SW480 (cell line): ENCODE results near the gene CCN5.
A peak's percentile ranks its signal among the peaks of the same experiment; 100 is the strongest.

Source experiments
- DNase-seq: peaks from one replicate; pipeline ENCODE4 v3.0.0-alpha.2; 2016; ENCODE audit warnings: low spot score

CCN5 gene

DNA sequence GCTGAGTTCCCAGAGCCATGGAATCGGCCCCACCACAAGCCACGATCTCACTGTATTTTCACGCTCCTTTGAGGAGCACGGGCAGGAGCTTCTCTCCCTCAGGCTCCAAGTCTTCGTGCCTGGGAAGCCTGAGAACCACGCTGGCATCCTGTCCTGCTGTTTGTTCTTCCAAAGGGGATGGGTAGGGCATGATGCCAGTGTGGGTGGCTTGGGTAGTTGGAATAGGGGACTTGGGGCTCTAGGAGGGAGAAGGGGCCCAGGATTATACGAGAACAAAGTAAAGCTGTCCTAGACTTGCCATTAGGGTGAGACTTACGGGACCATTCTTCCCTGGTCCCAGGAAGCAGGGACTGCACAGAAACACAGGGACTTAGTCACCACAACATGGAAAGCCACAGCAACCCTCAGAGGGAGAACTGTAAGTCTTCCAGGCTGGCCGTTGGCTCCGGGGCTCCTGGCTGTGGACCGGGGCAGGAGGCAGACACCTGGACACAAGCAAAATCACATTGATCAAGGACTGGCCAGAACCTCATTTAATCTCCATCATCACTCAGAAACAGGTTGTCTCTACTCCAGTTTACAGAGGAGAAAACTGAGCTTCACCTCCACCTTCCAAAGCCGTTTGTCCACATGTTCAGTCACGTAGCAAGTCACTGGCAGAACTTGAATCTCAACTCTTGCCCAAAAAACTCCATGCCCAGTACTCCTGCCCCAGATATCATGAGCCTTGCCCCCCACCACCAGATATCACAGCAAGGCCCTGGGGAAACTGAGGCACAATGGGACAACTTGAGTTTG lies 1.3 kb downstream of the CCN5 start:
- DNase-seq: no peak

DNA sequence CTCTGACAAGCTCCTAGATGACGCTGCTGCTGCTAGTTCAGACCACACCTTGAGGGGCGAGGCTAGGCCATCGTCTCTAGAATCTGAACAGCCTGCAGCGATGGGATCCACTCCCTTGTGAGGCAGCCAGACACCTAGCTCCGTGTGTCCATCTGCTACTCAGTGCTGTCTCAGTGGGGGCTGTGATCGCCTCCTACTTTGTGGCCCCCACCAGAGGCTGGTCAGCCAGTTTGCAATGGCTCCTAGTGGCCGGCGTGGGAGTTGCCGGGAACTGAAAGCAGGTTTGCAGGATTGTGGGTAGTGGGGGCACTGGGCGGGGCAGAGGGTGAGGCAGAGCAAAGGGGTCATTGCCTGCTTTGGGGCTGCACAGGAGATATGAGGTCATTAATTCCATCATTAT lies 2.8 kb downstream of the CCN5 start:
- DNase-seq: no peak

DNA sequence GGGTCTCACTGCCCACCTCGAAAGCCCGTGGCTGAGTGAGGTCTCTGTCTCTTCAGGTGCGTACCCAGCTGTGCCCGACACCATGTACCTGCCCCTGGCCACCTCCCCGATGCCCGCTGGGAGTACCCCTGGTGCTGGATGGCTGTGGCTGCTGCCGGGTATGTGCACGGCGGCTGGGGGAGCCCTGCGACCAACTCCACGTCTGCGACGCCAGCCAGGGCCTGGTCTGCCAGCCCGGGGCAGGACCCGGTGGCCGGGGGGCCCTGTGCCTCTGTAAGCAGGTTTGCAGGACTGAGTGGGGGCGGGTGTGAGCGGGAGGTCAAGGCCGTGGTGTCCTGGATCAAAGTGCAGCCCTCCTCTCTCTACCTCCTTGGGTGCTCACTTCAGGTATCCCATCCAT lies 4.7 kb downstream of the CCN5 start:
- DNase-seq: no peak

DNA sequence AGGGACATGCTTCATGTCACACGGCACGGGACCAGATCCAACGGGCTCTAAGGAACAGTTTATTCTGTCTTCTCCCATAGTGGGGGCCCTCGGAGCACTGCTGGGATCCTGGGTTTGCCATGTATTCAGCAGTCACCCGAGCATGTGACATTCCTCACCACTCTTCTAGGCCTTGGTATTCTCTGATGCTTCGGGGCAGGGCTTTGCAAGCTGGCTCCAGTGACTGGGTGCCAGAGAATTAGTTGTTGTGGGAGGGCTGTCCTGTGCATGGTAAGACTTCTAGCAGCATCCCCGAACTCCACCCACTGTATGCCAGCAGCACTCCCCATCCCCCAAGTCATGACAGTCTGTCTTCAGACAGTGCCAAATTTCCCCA lies 5.4 kb downstream of the CCN5 start:
- DNase-seq: peak; percentile 42

DNA sequence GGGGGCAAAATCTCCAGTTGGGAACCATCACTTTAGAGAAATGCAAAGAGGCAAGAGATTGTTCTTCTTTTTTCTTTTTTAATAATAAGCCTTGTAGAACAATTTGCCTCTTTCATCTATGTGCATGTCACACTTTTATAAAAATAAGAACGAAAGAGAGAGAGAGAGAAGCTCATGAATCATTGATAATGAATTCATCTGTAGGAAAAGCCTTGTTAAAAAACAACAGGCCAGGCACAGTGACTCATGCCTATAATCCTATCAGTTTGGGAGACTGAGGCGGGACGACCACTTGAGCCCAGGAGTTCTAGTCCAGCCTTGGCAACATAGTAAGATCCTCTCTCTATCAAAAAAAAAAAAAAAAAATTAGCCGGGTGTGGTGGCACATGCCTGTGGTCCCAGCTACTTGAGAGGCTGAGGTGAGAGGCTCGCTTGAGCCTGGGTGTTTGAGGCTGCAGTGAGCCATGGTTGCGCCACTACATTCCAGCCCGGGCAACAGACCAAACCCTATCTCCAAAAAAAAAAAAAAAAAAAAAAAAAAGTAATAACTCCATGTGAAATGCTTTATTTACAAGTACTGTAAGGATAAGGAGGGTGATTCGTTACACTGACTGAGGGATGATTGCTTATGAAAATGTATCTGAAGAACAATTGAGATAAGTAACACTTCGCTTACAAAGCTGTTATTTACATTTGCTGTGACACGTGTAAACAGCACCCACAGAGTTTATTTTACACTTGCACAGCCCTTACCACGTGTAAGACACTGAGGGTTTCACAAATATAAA lies 6.0 kb downstream of the CCN5 start:
- no peak for DNase-seq

DNA sequence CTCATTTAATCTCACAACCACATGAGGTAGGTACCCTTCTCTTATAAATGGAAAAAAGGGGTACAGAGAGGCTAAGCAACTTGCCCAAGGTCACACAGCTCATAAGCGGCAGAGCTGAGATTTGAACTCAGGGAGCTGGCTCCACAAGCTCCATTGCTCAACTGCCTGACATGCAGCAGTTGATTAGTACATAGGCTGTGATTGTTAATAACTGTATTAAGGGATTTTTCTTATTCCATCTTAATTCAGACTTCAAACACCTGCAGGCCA lies 6.6 kb downstream of the CCN5 start:
- no peak for DNase-seq

DNA sequence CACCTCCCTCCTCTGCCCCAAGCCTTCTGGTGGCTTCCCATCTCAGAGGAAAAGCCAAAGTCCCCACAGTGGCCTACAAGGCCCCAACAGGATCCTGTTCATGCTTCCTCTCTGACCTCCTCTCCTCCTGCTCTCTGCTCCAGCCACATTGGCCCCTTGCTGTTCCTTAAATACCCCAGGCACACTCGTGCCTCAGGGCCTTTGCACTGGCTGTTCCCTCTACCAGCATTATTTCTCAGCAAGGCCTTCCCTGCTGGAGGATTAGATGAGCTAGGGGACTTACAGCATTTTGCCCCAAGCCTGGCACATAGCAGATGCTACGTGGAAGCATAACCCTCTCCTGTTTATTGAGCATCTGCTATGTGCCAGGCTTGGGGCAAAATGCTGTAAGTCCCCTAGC lies 7.8 kb downstream of the CCN5 start:
- DNase-seq: no peak

DNA sequence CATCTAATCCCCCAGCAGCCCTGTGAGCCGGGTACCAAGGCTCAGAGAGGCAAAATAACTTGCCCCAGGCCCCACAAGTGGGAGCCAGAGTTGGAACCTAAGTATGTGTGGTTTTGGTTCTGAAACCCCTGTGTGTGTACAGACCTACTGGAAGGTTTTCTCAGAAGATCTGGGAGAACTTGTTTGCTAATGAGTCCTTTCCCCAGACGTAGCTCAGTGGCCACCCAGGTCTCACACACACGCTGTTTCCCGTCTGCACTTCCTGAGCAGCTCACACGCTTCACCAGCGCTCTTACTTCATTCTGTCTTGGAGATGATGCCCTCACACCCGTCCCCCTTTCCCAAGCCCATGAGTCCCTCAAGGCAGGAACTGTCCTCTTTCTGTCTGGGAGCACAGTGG lies 8.2 kb downstream of the CCN5 start:
- DNase-seq: no peak

DNA sequence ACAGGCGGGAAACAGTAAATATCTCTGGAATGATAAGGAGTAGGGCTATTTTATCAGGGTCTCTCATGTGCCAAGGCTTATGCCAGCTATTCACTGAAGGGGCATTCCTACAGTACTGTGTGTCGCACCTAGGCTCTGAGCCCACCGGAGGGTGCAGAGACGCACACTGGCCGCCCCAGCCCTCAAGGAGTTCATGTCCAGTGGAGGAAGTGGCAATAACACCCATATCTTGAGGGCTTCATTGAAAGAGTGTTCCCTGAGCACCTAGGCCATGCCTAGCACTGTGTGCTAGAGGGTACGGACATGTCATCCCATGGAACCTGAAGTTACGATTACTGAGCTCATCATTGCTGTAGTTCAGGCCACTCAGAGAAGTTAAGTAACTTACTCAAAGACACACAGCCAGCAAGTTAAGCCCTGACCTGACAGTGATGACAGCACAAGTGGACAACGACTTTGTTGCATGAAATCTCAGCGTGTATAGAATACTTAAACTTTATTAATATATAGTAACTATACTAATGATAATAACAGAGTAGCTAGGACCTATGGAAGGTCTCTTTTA lies 8.7 kb downstream of the CCN5 start:
- DNase-seq: no peak

DNA sequence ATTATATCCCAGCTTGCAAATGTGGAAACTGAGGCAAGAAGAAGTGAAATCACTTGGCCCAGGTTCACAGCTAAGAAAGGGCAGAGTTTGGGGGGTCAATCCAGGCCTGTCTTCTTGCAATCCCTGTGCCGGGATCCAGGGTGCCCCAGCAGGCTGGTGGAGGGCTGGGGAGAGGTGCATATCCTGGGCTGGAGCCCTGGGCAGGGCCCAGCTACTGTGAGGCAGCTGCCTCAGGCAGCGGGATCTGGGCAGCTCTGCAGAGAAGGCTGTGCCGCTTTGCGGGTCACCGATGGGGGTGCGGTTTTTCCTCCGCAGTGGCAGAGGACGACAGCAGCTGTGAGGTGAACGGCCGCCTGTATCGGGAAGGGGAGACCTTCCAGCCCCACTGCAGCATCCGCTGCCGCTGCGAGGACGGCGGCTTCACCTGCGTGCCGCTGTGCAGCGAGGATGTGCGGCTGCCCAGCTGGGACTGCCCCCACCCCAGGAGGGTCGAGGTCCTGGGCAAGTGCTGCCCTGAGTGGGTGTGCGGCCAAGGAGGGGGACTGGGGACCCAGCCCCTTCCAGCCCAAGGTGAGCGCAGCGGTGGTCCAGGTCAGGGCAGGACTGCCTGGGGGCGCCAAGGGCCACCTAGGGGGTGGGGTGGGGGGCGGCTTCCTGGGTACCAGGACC lies 9.4 kb downstream of the CCN5 start:
- no peak for DNase-seq

DNA sequence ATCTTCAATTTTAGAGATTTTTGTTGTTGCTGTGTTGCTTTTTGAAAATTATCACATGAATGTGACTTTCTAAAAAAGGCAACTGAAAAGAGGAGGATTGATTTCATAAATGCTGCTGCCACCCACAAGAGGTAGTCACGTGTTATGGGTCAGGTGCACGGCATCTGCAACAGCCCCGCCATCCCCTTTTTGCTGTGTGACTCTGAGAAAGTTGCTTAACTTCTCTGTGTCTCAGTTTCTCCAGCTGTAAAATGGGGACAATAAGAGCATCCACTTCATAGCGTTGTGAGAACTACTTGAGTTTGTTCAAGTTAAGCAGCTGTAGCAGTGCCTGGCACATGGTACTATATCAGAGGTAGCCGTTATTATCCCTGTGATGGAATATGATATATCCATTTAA lies 10.7 kb downstream of the CCN5 start:
- no peak for DNase-seq

DNA sequence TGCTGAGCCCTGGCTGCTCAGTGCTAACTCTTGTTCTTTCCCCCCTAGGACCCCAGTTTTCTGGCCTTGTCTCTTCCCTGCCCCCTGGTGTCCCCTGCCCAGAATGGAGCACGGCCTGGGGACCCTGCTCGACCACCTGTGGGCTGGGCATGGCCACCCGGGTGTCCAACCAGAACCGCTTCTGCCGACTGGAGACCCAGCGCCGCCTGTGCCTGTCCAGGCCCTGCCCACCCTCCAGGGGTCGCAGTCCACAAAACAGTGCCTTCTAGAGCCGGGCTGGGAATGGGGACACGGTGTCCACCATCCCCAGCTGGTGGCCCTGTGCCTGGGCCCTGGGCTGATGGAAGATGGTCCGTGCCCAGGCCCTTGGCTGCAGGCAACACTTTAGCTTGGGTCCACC lies 11.9 kb downstream of the CCN5 start:
- no peak for DNase-seq

DNA sequence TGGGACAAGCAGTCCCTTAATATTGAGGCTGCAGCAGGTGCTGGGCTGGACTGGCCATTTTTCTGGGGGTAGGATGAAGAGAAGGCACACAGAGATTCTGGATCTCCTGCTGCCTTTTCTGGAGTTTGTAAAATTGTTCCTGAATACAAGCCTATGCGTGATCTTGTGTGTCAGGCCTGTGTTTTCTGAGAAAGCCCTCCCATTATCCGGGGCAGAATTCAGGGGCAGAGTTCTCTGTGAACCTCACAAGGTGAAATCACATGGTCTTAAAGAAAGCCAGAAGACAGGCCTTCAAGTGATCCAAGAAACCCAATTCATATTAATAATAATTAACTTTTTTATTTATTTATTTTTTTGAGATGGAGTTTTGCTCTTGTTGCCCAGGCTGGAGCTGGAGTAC lies 12.5 kb downstream of the CCN5 start:
- DNase-seq: no peak

DNA sequence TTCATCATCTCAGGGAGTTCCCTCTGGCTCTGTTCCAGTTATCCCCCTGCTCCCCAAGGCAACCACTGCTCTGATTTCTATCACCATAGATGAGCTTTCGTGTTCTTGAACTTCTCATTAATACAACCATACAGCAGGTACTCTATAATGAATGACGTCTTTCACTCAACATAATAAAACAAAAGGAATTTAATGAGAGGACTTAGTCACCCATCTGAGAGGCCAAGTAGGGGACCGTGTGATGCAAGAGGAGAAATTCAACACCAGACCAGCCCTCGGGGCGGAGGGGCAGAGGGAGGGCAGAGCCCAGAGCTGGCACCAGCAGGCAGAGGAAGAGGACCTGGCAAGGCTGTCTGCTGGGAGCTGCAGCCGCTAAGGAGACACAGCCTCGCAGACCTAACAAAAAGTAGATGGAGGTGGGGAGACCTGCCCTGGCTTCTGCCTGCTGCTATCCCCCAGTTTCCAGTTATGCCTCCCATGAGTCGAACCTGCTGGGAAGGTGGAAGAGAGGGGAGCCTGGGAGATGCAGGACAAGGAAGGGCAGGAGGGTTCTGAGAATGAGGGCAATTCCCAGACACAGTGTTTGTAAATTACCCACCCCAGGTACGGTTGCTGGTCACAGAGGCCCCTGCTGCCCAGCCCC lies 13.8 kb downstream of the CCN5 start:
- peak; percentile 99 for DNase-seq

DNA sequence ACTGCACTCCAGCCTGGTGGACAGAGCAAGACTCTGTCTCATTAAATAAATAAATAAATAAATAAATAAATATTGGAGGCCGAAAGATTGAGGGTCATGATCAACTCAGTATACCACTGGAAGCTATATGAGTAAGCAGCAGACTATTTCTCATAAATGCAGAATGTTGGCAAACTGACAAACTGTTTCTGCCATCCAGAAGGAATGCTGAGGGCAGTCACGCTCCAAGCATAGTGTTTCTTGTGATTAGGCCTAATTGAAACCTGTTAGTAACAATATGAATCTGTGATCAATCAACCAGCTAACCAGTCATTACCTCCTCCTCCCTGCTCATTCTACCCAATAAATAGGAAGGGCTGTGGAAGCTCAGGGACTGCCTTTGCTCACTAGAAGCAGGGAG lies 15.3 kb downstream of the CCN5 start:
- DNase-seq: peak; percentile 48

DNA sequence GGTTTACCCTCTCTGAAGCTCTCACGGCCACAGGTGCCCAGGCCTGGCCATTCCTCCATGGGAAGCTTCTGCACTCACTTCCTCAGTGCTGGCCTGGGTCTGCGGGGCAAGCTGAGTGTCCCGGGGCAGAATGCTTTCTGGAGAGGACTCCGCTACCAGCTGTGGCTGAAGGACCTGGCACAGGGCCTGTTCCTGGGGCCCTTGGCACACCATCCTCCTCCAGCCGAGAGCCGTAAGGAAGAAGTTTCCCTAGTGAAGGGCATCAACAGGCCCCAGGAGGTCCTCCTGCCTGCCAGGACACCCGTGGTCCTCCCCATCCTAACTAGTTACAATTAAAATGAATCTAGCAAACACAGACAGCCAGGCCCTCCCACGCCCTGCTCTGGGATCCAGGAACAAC lies 16.5 kb downstream of the CCN5 start:
- no peak for DNase-seq

DNA sequence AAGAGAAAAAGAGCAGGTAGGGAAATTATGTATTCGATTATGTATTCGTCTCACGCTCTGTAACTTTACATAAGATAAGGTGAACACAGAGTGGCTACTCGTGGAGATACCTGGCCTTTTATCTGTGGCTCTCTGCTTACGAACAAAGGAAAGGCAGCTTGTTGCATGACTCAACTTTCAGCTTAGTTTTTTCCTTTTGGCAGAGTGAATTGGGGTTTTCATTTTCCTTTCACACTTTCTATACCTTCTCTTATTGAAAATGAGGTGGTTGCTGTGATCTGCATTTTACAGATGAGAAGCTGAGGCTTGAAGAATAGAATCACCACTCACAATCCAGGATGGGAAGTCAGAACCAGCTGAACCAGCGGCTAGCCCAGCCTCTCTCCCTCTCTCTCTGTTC lies 17.2 kb downstream of the CCN5 start:
- no peak for DNase-seq

DNA sequence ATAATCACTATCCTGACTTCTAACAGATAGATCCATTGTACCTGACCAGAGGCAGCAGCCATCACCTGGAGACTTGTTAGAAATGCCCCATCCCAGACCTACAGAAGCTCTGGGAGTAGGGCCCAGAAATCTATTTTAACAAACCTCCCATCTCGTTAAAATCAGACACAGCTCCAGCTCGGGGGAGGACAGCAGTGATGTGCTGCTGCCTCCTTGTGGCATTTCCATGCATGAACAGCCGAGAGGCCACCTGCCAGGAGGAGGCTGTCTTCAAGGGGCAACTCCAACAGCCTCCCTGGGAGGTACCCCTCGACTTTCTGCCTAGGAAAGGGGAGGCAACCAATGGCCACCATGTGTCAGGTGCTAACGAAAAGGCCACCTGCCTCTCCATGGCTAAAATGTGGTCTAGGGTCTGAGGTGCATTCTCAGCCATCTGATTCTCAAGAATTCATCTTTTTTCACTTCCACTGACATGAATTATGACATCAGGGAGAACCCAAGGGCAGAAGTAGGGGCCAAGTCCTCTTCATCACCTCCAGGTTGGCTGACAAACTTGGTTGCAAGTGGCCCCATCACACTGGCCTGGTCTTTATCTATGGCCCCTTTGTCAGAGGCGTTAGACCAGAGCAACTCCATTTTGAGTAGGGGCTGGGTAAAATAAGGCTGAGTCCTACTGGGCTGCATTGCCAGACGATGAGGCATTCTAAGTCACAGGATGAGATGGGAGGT lies 18.3 kb downstream of the CCN5 start:
- peak; percentile 72 for DNase-seq

DNA sequence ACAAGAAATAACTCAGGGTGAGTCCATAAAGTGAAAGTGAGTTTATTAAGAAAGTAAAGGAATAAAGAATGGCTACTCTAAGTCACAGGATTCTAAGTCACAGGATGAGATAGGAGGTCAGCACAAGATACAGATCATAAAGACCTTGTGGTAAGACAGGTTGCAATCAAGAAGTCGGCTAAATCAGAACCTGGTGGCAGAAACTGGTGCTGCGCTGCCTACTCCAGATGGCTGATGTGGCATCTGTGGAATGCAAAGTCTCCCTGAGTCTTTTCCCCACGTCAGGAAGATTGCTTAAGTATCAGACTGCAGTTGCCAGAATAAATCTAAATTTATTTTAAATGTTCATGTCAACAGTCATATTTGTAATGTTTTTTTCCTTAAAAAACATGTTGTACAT lies 19.8 kb downstream of the CCN5 start:
- no peak for DNase-seq

DNA sequence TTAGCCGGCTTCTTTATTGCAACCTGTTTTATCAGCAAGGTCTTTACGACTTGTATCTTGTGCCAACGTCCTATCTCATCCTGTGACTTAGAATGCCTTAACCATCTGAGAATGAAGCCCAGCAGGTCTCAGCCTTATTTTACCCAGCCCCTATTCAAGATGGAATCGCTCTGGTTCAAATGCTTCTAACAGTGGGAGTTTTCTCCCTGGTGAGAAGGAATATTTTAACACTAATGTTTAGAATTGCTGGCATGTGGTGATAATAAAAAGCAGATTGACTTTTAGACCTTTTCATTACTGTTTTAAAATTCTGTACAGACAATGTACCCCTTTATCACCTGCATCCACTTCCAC lies 20.6 kb downstream of the CCN5 start:
- DNase-seq: no peak

DNA sequence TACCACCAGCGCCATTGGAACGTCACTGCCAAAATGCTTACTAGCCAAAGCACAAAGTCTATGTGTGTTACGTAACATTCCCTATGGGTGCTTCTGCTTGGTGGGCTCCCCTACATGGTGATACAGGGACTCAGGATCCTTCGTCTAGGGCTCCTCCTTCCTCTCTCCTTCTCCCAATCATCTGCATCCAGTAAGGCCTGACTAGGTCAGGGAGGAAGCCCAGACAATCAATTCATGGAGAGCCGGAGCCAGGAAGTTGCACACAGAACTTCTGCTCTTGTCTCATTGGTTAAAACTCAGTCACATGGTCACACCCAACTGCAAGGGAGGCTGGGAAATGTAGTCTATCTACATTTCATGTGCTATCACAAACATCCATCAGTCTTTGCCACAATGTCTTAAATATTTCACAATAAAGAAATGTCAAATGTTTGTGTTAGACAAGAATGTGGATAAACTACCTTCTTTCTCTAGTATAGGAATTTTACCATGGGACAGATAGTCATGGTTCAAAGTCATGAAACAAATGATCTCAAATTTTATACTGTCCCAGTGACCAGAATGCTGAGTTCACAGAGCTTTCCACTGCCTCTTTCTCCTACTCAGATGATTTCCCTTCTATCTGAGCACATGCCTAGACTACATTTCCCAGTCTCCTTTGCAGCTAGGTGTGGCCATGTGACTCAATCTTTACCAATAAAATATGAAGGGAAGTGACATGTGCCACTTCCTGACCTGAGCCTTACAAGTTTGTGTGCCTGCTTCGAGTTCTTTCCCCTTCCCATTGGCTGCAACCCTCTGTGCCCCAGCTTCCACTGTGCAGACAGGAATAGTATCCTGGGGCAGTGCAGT lies 21.2 kb downstream of the CCN5 start:
- DNase-seq: peak; percentile 91
